HEK293 (cell line): ENCODE data around the gene LASP1.

ENCODE experiments used
- CTCF ChIA-PET: fragments of 350-600 bp; formaldehyde crosslinking; extraction: SDS; loops from one replicate; lab custom pipeline; 2021; ENCODE audit warnings: antibody characterized with exemption; lab: Yijun Ruan, JAX
- POLR2A ChIA-PET: fragments of 300-600 bp; formaldehyde crosslinking; extraction: SDS; loops from one replicate; lab custom pipeline; 2020; ENCODE audit warnings: antibody characterized with exemption, inconsistent platforms; lab: Yijun Ruan, JAX
- H3K27ac ChIP-seq: fragments of 200-500 bp; sonication (Bioruptor generic); 2 replicates; pipeline ENCODE4 v1.5.1; 2014; ENCODE audit warnings: low read depth, low read length, control low read depth, inconsistent platforms; ENCODE audit errors: extremely low read depth
- H3K36me3 ChIP-seq, 2 experiments: fragments of 200-500 bp in 1 of 2; sonication (Bioruptor generic) in 1 of 2; 1 replicate in 1 of 2; 2 replicates in 1 of 2; pipeline ENCODE4 v1.5.1; 2014 to 2017; ENCODE audit warnings: inconsistent platforms in 2 of 2, low read length in 2 of 2; ENCODE audit not compliant: control insufficient read depth in 2 of 2, insufficient read depth in 1 of 2
- H3K4me1 ChIP-seq: fragments of 200-500 bp; sonication (Bioruptor generic); 2 replicates; pipeline ENCODE4 v1.5.1; 2014; ENCODE audit warnings: mild to moderate bottlenecking, low read length, inconsistent platforms; ENCODE audit not compliant: control insufficient read depth, insufficient read depth
- H3K4me3 ChIP-seq: 2 replicates; pipeline ENCODE4 v1.5.1; 2011; ENCODE audit warnings: low read depth, mild to moderate bottlenecking, control low read depth, low read length, moderate library complexity
- H3K9me3 ChIP-seq: fragments of 200-500 bp; sonication (Bioruptor generic); 2 replicates; pipeline ENCODE4 v1.5.1; 2014; ENCODE audit warnings: low read depth, low read length, inconsistent platforms; ENCODE audit not compliant: control insufficient read depth, insufficient read depth
- GLIS1 ChIP-seq: fragments of 450-650 bp; formaldehyde crosslinking; IDR thresholded peaks from 2 replicates; pipeline ENCODE4 v1.5.1; 2016; ENCODE audit warnings: missing biosample characterization, missing genetic modification characterization
- ZFHX2 ChIP-seq: fragments of 450-650 bp; formaldehyde crosslinking; conservative IDR thresholded peaks from 2 replicates; pipeline ENCODE4 v1.5.1; 2016; ENCODE audit warnings: missing biosample characterization, missing genetic modification characterization
- ZIC2 ChIP-seq: fragments of 450-650 bp; formaldehyde crosslinking; IDR thresholded peaks from 2 replicates; pipeline ENCODE4 v1.5.1; 2016; ENCODE audit warnings: missing biosample characterization, missing genetic modification characterization
- ZNF266 ChIP-seq: fragments of 450-650 bp; formaldehyde crosslinking; IDR thresholded peaks from 2 replicates; pipeline ENCODE4 v1.5.1; 2016; ENCODE audit warnings: missing biosample characterization, missing genetic modification characterization, low read depth
- ZNF324 ChIP-seq: fragments of 450-650 bp; formaldehyde crosslinking; IDR thresholded peaks from 2 replicates; pipeline ENCODE4 v1.5.1; 2016; ENCODE audit warnings: missing biosample characterization, missing genetic modification characterization
- ZNF341 ChIP-seq: fragments of 450-650 bp; formaldehyde crosslinking; IDR thresholded peaks from 2 replicates; pipeline ENCODE4; 2016; ENCODE audit warnings: low read depth, missing biosample characterization, missing genetic modification characterization
- ZNF404 ChIP-seq: fragments of 450-650 bp; formaldehyde crosslinking; IDR thresholded peaks from 2 replicates; pipeline ENCODE4 v1.5.1; 2017; ENCODE audit warnings: missing biosample characterization, missing genetic modification characterization
- ZNF510 ChIP-seq: fragments of 450-650 bp; formaldehyde crosslinking; IDR thresholded peaks from 2 replicates; pipeline ENCODE4 v1.5.1; 2018; ENCODE audit warnings: mild to moderate bottlenecking, missing genetic modification characterization, missing biosample characterization; ENCODE audit not compliant: insufficient replicate concordance
- ZNF561 ChIP-seq: fragments of 450-650 bp; IDR thresholded peaks from 2 replicates; pipeline ENCODE4 v1.5.1; 2018; ENCODE audit warnings: missing biosample characterization, missing genetic modification characterization, borderline replicate concordance
- TF ChIP-seq, protein P1 (sequence below): IDR thresholded peaks from 2 replicates; pipeline ENCODE4 v1.6.1; 2011; ENCODE audit warnings: mild to moderate bottlenecking, low read depth, low read length, borderline replicate concordance
- TF ChIP-seq, protein P2 (sequence below): fragments of 450-650 bp; formaldehyde crosslinking; IDR thresholded peaks from 2 replicates; pipeline ENCODE4 v1.5.1; 2016; ENCODE audit warnings: missing biosample characterization, missing genetic modification characterization

Gene LASP1

DNA sequence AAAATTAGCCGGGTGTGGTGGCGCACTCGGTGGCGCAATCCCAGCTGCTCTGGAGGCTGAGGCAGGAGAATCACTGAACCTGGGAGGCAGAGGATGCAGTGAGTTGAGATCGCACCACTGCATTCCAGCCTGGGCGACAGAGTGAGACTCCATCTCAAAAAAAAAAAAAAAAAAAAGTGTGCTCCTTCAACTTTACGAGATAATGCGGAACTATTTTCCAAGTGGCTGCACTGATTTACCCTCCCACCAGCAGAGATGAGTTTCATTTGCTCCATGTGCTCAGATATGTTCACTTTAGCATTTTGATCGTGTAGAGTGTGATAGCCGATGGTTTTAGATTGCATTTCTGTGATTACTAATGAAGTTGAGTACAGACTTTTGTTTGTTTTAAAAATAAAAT lies 35.5 kb downstream of the LASP1 start:
- no peak overlapping the region for H3K4me3 ChIP-seq
- H3K9me3 ChIP-seq, result no peaks in the 10 kb centered on the region
- ChIA-PET POLR2A (interaction anchor here (0.6 kb wide), 1 partner anchor 8 kb away, joined by 6 read pairs; no protein-coding TSS in a partner anchor), CTCF (no interaction called here)
- TF ChIP-seq GLIS1 (peak; percentile 14; the same call in 1 of the 2 replicates), ZNF510 (tag by site-specific recombination) (no peak)
- no peak overlapping the region for H3K27ac ChIP-seq
- H3K4me1 ChIP-seq, result peaks cover 8% of the 10 kb centered on the region; the same call in 1 of the 2 replicates
- H3K36me3 ChIP-seq, result peaks cover 0 to 16% of the 10 kb centered on the region in 2 experiments; a peak in 2 of 3 replicates

DNA sequence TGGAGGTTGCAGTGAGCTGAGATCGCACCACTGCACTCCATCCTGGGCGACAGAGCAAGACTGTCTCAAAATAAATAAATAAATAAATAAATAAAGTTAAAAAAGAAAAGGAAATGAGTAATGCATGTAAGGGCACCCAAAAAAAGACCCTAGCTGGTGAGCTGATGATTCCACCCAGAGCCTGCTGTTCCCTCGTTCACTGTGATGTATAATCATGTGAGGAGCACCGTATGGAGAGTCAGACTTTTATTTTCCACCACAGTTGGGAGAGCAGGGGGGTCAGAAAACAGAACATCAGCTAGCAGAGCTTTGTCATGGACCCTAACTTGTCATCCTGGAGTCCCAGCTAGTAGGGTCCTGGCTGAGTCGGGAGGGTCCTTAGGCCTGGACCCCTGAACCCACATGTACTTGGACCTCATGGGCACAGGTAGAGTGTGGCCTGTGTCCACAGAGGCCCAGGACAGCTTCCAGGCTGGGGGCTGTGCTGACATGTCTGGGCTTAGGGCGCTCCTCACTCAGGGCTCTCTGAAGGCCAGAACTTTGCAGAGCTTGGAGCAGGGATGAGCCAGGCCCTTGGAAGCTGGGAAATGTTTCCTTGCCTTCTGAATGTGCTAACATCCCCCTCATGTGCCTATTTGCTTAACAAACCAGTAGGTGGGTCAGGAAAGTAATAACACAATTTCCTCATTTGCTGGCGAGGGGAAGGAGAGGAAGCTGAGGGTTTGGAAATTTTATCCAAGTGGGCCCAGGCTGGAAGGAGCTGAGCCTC lies 36.8 kb downstream of the LASP1 start:
- H3K4me1 ChIP-seq, result no peaks in the 10 kb centered on the region
- H3K9me3 ChIP-seq, result no peaks in the 10 kb centered on the region
- no peak overlapping the region for H3K27ac ChIP-seq
- H3K36me3 ChIP-seq, result peaks cover 0 to 21% of the 10 kb centered on the region in 2 experiments; a peak in 2 of 3 replicates
- TF ChIP-seq ZFHX2 (tag by site-specific recombination) (no peak), ZNF561 (tag by site-specific recombination) (no peak), ZNF404 (tag by site-specific recombination) (no peak)
- TF ChIP-seq, protein P1, sequence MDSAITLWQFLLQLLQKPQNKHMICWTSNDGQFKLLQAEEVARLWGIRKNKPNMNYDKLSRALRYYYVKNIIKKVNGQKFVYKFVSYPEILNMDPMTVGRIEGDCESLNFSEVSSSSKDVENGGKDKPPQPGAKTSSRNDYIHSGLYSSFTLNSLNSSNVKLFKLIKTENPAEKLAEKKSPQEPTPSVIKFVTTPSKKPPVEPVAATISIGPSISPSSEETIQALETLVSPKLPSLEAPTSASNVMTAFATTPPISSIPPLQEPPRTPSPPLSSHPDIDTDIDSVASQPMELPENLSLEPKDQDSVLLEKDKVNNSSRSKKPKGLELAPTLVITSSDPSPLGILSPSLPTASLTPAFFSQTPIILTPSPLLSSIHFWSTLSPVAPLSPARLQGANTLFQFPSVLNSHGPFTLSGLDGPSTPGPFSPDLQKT, result no peak
- ChIA-PET CTCF (interaction anchor here (0.8 to 0.9 kb wide), 2 partner anchors 17 to 171 kb away, joined by 3 to 4 read pairs; no protein-coding TSS in a partner anchor), POLR2A (interaction anchor here (0.6 to 1.1 kb wide), 2 partner anchors 37 to 246 kb away, joined by 3 to 5 read pairs; partner anchors contain the start of gene LASP1)
- no peak overlapping the region for H3K4me3 ChIP-seq

DNA sequence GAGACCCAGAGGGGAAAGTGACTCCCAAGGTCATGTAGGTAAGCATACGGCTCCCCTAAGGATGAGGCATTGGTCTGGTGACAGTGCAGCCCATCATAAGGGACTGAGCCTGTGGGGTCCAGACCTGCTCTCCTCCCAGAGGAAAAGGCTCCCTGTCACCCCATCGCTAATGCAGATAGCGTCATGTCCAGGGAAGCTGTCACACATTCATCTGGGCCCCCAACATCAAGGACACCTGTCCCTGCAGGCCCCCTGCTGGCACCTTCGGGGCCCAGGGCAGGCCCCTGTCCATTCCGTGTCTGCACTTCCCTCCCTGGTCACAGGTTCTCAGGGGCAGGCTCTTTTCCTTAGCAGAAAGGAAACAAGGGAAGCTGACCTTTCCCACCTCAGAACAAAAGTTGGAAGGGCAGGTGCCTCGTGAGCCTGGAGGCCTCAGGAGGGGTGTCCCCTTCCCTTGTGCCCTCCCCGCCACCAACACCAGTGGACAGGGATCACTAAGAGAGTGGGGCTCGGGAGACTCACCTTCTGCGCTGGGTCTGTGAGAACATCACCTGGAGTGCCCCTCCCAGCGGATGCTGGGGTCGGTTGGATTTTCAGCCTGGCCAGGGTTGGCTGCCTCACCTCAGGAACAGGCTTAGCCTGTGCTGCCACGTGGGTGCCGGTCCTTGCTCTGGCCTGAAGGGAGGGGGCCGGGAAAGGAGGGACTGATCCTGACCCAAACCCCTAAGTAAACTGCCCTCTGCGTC lies 38.2 kb downstream of the LASP1 start:
- TF ChIP-seq, protein P2, sequence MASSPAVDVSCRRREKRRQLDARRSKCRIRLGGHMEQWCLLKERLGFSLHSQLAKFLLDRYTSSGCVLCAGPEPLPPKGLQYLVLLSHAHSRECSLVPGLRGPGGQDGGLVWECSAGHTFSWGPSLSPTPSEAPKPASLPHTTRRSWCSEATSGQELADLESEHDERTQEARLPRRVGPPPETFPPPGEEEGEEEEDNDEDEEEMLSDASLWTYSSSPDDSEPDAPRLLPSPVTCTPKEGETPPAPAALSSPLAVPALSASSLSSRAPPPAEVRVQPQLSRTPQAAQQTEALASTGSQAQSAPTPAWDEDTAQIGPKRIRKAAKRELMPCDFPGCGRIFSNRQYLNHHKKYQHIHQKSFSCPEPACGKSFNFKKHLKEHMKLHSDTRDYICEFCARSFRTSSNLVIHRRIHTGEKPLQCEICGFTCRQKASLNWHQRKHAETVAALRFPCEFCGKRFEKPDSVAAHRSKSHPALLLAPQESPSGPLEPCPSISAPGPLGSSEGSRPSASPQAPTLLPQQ, result no peak
- TF ChIP-seq ZNF324 (tag by site-specific recombination) (no peak), ZNF266 (tag by site-specific recombination) (no peak)
- ChIA-PET POLR2A (interaction anchor here (0.7 kb wide), 1 partner anchor 38 kb away, joined by 3 read pairs; the partner anchor contains the start of gene LASP1), CTCF (interaction anchor here (0.6 to 0.9 kb wide), 3 partner anchors 14 to 31 kb away, joined by 3 to 4 read pairs (median 3); no protein-coding TSS in a partner anchor)
- Histone ChIP-seq H3K9me3 (no peaks in the 10 kb centered on the region), H3K36me3 (peaks cover 0 to 20% of the 10 kb centered on the region in 2 experiments; a peak in 2 of 3 replicates), H3K4me3 (no peak overlapping the region), H3K4me1 (no peaks in the 10 kb centered on the region), H3K27ac (no peak overlapping the region)

DNA sequence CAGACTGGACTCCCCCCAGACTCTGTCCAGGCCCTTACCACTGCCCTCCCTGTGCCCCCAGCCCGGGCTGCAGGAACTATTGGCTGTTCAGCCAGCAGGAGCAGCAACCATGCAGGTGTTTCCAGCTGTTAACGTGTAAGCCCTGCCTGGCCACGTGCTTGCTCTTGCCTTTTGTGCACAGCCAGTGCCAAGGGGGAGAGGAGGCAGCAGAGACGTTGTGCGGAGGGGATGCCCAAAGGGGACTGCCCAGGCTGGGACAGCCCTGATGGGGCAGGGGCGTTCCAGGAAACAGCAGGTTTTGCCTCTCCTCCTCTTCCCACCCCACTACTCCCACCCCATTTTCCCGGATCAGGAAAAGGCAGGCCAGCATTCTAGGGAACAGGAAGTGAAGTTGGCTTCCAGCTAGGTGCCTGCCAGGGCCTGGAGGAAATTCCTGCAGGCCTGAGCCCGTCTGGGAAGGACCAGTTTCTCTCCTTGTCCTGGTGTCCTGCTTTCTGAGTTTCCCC lies 38.9 kb downstream of the LASP1 start:
- ChIA-PET POLR2A (interaction anchor here (0.7 kb wide), 1 partner anchor 39 kb away, joined by 3 read pairs; the partner anchor contains the start of gene LASP1), CTCF (no interaction called here)
- no peak overlapping the region for H3K4me3 ChIP-seq
- no peak overlapping the region for H3K27ac ChIP-seq
- H3K36me3 ChIP-seq, result peaks cover 0 to 19% of the 10 kb centered on the region in 2 experiments; a peak in 2 of 3 replicates
- TF ChIP-seq ZNF341 (tag by site-specific recombination) (0 out of 2 replicates have a peak, but pooled peaks have one; percentile 12), ZIC2 (tag by site-specific recombination) (peak; percentile 48; the same call in 1 of the 2 replicates), ZFHX2 (tag by site-specific recombination) (no peak), ZNF510 (tag by site-specific recombination) (no peak)
- H3K9me3 ChIP-seq, result no peaks in the 10 kb centered on the region
- no peaks in the 10 kb centered on the region for H3K4me1 ChIP-seq
